ENCODE results near the gene FAM171A1. TPM values are rescaled to one million over a fixed set of nuclear protein-coding genes. Genes with fewer than 3 reads are reported as not detected.

FAM171A1 gene
- total and polyA plus RNA-seq, 2 of the 13 experiments (the other 11 are each of a cell fraction or from before 2014, with no cell fraction given): 21.5 to 34.7 TPM

DNA sequence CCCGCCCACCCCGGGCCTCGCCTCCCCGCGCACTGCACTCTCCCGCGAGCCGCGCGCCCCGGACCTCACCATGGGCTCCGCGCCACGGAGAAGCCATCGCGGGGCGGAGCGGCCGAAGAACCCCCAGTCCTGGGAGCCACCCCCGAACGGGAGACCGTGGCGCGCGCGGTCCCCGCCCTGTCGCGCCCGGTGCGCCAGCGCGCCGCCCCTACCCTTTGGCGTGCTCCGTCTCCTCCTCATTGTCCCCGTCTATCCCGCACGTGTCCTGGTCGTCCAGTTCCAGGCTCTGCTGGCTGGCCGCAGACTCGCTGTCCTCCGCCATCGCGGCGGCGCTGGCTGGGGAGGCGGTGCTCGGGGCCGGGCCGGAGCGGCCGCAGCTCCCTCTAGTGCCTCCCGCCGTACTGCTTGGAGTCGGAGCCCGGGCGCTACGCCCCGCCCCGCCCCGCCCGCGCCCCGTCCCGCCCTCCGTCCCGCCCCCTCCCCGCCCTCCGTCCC, 202.8 kb downstream of the FAM171A1 start, which contains the start of gene NMT2 (continued):
- TF ChIP-seq, protein P1, sequence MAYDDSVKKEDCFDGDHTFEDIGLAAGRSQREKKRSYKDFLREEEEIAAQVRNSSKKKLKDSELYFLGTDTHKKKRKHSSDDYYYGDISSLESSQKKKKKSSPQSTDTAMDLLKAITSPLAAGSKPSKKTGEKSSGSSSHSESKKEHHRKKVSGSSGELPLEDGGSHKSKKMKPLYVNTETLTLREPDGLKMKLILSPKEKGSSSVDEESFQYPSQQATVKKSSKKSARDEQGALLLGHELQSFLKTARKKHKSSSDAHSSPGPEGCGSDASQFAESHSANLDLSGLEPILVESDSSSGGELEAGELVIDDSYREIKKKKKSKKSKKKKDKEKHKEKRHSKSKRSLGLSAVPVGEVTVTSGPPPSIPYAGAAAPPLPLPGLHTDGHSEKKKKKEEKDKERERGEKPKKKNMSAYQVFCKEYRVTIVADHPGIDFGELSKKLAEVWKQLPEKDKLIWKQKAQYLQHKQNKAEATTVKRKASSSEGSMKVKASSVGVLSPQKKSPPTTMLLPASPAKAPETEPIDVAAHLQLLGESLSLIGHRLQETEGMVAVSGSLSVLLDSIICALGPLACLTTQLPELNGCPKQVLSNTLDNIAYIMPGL (CRISPR knock-in tag; IDR thresholded peaks at IDR 0.05; ENCODE audit: borderline replicate concordance in 1 of 2, low read depth in 1 of 2): peak; percentile 65 to 87; a peak in 3 of 4 replicates
- TF ChIP-seq ZNF564 (CRISPR knock-in tag; IDR thresholded peaks at IDR 0.05) (no peak), HNF4A (CRISPR knock-in tag; IDR thresholded peaks at IDR 0.05) (peak; percentile 10; the same call in 1 of the 2 replicates), ZNF430 (CRISPR knock-in tag; IDR thresholded peaks at IDR 0.05) (peak; percentile 74), KDM2A (CRISPR knock-in tag; IDR thresholded peaks at IDR 0.05; ENCODE audit: borderline replicate concordance, low read depth) (peak; percentile 34; the same call in 1 of the 2 replicates), ZNF121 (CRISPR knock-in tag; IDR thresholded peaks at IDR 0.05) (peak; percentile 4; the same call in 1 of the 2 replicates), GFI1 (CRISPR knock-in tag; IDR thresholded peaks at IDR 0.05; ENCODE audit: borderline replicate concordance) (no peak), REPIN1 (CRISPR knock-in tag; IDR thresholded peaks at IDR 0.05; ENCODE audit: borderline replicate concordance, low read depth) (0 out of 2 replicates have a peak, but pooled peaks have one; percentile 35), MED13 (CRISPR knock-in tag; IDR thresholded peaks at IDR 0.05) (0 out of 2 replicates have a peak, but pooled peaks have one; percentile 34), ZNF674 (CRISPR knock-in tag; IDR thresholded peaks at IDR 0.05; ENCODE audit: low read depth) (no peak), ZNF263 (CRISPR knock-in tag; IDR thresholded peaks at IDR 0.05) (0 out of 2 replicates have a peak, but pooled peaks have one; percentile 41), ZNF749 (CRISPR knock-in tag; IDR thresholded peaks at IDR 0.05; ENCODE audit: borderline replicate concordance) (peak; percentile 61; the same call in 1 of the 2 replicates)
- TF ChIP-seq, protein P2, sequence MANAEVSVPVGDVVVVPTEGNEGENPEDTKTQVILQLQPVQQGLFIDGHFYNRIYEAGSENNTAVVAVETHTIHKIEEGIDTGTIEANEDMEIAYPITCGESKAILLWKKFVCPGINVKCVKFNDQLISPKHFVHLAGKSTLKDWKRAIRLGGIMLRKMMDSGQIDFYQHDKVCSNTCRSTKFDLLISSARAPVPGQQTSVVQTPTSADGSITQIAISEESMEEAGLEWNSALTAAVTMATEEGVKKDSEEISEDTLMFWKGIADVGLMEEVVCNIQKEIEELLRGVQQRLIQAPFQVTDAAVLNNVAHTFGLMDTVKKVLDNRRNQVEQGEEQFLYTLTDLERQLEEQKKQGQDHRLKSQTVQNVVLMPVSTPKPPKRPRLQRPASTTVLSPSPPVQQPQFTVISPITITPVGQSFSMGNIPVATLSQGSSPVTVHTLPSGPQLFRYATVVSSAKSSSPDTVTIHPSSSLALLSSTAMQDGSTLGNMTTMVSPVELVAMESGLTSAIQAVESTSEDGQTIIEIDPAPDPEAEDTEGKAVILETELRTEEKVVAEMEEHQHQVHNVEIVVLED (CRISPR knock-in tag; IDR thresholded peaks at IDR 0.05; ENCODE audit: borderline replicate concordance): no peak
- TF ChIP-seq, protein P3, sequence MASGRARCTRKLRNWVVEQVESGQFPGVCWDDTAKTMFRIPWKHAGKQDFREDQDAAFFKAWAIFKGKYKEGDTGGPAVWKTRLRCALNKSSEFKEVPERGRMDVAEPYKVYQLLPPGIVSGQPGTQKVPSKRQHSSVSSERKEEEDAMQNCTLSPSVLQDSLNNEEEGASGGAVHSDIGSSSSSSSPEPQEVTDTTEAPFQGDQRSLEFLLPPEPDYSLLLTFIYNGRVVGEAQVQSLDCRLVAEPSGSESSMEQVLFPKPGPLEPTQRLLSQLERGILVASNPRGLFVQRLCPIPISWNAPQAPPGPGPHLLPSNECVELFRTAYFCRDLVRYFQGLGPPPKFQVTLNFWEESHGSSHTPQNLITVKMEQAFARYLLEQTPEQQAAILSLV (CRISPR knock-in tag; IDR thresholded peaks at IDR 0.05; ENCODE audit: borderline replicate concordance): peak; percentile 44; the same call in 1 of the 2 replicates
- TF ChIP-seq, protein P4, sequence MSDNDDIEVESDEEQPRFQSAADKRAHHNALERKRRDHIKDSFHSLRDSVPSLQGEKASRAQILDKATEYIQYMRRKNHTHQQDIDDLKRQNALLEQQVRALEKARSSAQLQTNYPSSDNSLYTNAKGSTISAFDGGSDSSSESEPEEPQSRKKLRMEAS (IDR thresholded peaks at IDR 0.05): peak; percentile 80
- TF ChIP-seq, protein P5, sequence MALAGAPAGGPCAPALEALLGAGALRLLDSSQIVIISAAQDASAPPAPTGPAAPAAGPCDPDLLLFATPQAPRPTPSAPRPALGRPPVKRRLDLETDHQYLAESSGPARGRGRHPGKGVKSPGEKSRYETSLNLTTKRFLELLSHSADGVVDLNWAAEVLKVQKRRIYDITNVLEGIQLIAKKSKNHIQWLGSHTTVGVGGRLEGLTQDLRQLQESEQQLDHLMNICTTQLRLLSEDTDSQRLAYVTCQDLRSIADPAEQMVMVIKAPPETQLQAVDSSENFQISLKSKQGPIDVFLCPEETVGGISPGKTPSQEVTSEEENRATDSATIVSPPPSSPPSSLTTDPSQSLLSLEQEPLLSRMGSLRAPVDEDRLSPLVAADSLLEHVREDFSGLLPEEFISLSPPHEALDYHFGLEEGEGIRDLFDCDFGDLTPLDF (CRISPR knock-in tag; IDR thresholded peaks at IDR 0.05): no peak
- TF ChIP-seq, protein P6, sequence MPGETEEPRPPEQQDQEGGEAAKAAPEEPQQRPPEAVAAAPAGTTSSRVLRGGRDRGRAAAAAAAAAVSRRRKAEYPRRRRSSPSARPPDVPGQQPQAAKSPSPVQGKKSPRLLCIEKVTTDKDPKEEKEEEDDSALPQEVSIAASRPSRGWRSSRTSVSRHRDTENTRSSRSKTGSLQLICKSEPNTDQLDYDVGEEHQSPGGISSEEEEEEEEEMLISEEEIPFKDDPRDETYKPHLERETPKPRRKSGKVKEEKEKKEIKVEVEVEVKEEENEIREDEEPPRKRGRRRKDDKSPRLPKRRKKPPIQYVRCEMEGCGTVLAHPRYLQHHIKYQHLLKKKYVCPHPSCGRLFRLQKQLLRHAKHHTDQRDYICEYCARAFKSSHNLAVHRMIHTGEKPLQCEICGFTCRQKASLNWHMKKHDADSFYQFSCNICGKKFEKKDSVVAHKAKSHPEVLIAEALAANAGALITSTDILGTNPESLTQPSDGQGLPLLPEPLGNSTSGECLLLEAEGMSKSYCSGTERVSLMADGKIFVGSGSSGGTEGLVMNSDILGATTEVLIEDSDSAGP (CRISPR knock-in tag; IDR thresholded peaks at IDR 0.05; ENCODE audit: borderline replicate concordance): peak; percentile 57
- TF ChIP-seq, protein P7, sequence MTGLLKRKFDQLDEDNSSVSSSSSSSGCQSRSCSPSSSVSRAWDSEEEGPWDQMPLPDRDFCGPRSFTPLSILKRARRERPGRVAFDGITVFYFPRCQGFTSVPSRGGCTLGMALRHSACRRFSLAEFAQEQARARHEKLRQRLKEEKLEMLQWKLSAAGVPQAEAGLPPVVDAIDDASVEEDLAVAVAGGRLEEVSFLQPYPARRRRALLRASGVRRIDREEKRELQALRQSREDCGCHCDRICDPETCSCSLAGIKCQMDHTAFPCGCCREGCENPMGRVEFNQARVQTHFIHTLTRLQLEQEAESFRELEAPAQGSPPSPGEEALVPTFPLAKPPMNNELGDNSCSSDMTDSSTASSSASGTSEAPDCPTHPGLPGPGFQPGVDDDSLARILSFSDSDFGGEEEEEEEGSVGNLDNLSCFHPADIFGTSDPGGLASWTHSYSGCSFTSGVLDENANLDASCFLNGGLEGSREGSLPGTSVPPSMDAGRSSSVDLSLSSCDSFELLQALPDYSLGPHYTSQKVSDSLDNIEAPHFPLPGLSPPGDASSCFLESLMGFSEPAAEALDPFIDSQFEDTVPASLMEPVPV (CRISPR knock-in tag; IDR thresholded peaks at IDR 0.05): peak; percentile 4; the same call in 1 of the 2 replicates
